Lower lobe of right lung (tissue), 2 donors: ENCODE results near the gene CENPM. TPM values are rescaled to one million over a fixed set of nuclear protein-coding genes. Genes with fewer than 3 reads are reported as not detected.
A peak's percentile ranks its signal among the peaks of the same experiment; 100 is the strongest.

ENCODE experiments used
- ATAC-seq, 2 donors: fragments of 200-7000 bp; cut with Tn5 transposase; one replicate each; pipeline ENCODE4 v1.9.1; 2020 to 2022; ENCODE audit warnings: mild to moderate bottlenecking in 2 of 2, moderate library complexity in 2 of 2
- DNase-seq: peaks from one replicate; pipeline ENCODE4 v3.0.0-alpha.2; 2020
- H3K27ac ChIP-seq: fragments of 200-600 bp; one replicate; pipeline ENCODE4 v1.8.0; 2022
- H3K27me3 ChIP-seq: fragments of 200-600 bp; one replicate; pipeline ENCODE4 v1.8.0; 2022; ENCODE audit warnings: low read depth
- H3K36me3 ChIP-seq: fragments of 200-600 bp; one replicate; pipeline ENCODE4 v1.8.0; 2022; ENCODE audit warnings: mild to moderate bottlenecking
- H3K4me1 ChIP-seq: fragments of 200-600 bp; one replicate; pipeline ENCODE4 v1.8.0; 2022
- H3K4me3 ChIP-seq: fragments of 200-600 bp; one replicate; pipeline ENCODE4 v1.8.0; 2022; ENCODE audit warnings: mild to moderate bottlenecking
- H3K9me3 ChIP-seq: fragments of 200-600 bp; one replicate; pipeline ENCODE4 v1.8.0; 2022
- intact Hi-C: fragments of 100-400 bp; cut with DNase I; formaldehyde crosslinking; loops from one replicate; pipeline ENCODE4 v1.11.0; 2022
- total RNA-seq: library from RNA; stranded (reverse); fragmentation: NEBNext Ultra II Directional; extraction: Animal tissue kit (Norgen Biotek cat#: 25700); gene quantifications from one replicate; pipeline ENCODE4 v1.2.1, GENCODE V29; 2021
- TF ChIP-seq, protein P1 (sequence below): fragments of 200-600 bp; IDR thresholded peaks from one replicate; pipeline ENCODE4 v1.8.0; 2022; ENCODE audit warnings: antibody characterized with exemption, mild to moderate bottlenecking
- donor health status: DM: no; HTN: yes; CAD: no; lungs with severe emphysema.

The CENPM gene
- total RNA-seq, 1 donor from 2014 or later, result 2.3 TPM

GRCh38 chr22:41916745-41917358, 30.1 kb downstream of the CENPM start:
- no peak for ATAC-seq
- intact Hi-C loops, result no loop called here
- TF ChIP-seq, protein P1, sequence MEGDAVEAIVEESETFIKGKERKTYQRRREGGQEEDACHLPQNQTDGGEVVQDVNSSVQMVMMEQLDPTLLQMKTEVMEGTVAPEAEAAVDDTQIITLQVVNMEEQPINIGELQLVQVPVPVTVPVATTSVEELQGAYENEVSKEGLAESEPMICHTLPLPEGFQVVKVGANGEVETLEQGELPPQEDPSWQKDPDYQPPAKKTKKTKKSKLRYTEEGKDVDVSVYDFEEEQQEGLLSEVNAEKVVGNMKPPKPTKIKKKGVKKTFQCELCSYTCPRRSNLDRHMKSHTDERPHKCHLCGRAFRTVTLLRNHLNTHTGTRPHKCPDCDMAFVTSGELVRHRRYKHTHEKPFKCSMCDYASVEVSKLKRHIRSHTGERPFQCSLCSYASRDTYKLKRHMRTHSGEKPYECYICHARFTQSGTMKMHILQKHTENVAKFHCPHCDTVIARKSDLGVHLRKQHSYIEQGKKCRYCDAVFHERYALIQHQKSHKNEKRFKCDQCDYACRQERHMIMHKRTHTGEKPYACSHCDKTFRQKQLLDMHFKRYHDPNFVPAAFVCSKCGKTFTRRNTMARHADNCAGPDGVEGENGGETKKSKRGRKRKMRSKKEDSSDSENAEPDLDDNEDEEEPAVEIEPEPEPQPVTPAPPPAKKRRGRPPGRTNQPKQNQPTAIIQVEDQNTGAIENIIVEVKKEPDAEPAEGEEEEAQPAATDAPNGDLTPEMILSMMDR, result no peak

GRCh38 chr22:41915786-41916493, 31.0 kb downstream of the CENPM start:
- Histone ChIP-seq H3K36me3 (no peaks in the 10 kb centered on the region), H3K27ac (no peak overlapping the region), H3K27me3 (peaks cover 91% of the 10 kb centered on the region), H3K4me1 (peaks cover 45% of the 10 kb centered on the region), H3K4me3 (peak overlapping the region; percentile 41), H3K9me3 (no peaks in the 10 kb centered on the region)
- ATAC-seq, result no peak
- TF ChIP-seq, protein P1, result no peak
- intact Hi-C loops, result no loop called here
- DNase-seq, result no peak

More at GRCh38 chr22:41916745-41917358, 30.1 kb downstream of the CENPM start:
- Histone ChIP-seq H3K27me3 (peaks cover 82% of the 10 kb centered on the region), H3K9me3 (no peaks in the 10 kb centered on the region), H3K4me1 (peaks cover 40% of the 10 kb centered on the region), H3K36me3 (no peaks in the 10 kb centered on the region), H3K27ac (no peak overlapping the region), H3K4me3 (no peak overlapping the region)
- no peak for DNase-seq

GRCh38 chr22:41915035-41915785, 31.7 kb downstream of the CENPM start, which contains the start of gene SHISA8:
Gene SHISA8 (minus strand): TSS chr22:41915074. CDS start chr22:41914667, 407 bp downstream.
- Histone ChIP-seq H3K4me3 (peak within 1 kb of the TSS; percentile 41), H3K27ac (no peak within 1 kb of the TSS), H3K36me3 (no peaks in the 10 kb centered on the region), H3K9me3 (no peaks in the 10 kb centered on the region), H3K4me1 (peaks cover 47% of the 10 kb centered on the region), H3K27me3 (peaks cover 96% of the 10 kb centered on the region)
- TF ChIP-seq, protein P1, result no peak
- peak; percentile 58 to 64 for ATAC-seq
- intact Hi-C loops, result no loop called here
- no peak for DNase-seq

DNA sequence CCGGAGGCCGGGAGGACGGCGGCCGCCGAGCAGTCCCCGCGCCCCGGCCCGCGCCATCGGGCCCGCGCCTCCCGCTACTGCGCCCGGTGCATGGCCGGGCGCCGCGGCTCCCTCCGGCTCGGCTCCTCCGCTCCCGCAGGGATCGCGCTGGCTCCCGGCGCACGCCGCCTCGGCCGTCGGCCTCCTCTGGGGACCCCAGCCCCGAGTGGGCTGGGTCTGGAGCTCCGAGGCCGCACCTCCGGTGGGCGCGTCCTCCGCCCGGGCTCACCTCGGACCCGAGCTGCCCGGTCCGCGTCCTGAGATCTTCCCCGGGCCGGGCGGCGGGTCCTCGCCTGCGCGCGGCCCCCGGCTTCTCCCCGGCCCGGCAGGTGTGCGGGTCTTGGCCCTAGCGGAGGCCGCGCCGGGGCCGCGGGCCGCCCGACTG, 32.3 kb downstream of the CENPM start:
- Histone ChIP-seq H3K4me1 (peaks cover 41% of the 10 kb centered on the region), H3K4me3 (peak overlapping the region; percentile 41), H3K27me3 (peaks cover 96% of the 10 kb centered on the region), H3K36me3 (no peaks in the 10 kb centered on the region), H3K27ac (no peak overlapping the region), H3K9me3 (no peaks in the 10 kb centered on the region)
- TF ChIP-seq, protein P1, result no peak
- ATAC-seq (no peak), DNase-seq (no peak)
- intact Hi-C loops, result no loop called here

- Histone ChIP-seq H3K27ac (no peak overlapping the region), H3K4me1 (peaks cover 34% of the 10 kb centered on the region), H3K4me3 (no peak overlapping the region), H3K27me3 (peaks cover 96% of the 10 kb centered on the region), H3K9me3 (no peaks in the 10 kb centered on the region), H3K36me3 (no peaks in the 10 kb centered on the region)
- intact Hi-C loops, result no loop called here
- DNase-seq (no peak), ATAC-seq (no peak)
- TF ChIP-seq, protein P1, result no peak
Observed at GRCh38 chr22:41913842-41914534, 33.0 kb downstream of the CENPM start.
